MM.1S (cell line): ENCODE measurements around the gene BCL2A1.

Source experiments
- EZH2 ChIP-seq: fragments of 300-600 bp; sonication (generic); optimal IDR thresholded peaks from 2 replicates; pipeline ENCODE3; 2017; ENCODE audit warnings: low read depth, mild to moderate bottlenecking, antibody characterized with exemption, low read length, mixed read lengths
- TF ChIP-seq, protein P1 (sequence below): fragments of 300-600 bp; sonication (generic); IDR thresholded peaks from 2 replicates; pipeline ENCODE4 v1.5.1; 2016; ENCODE audit warnings: antibody characterized with exemption, low read length, mixed read lengths

DNA sequence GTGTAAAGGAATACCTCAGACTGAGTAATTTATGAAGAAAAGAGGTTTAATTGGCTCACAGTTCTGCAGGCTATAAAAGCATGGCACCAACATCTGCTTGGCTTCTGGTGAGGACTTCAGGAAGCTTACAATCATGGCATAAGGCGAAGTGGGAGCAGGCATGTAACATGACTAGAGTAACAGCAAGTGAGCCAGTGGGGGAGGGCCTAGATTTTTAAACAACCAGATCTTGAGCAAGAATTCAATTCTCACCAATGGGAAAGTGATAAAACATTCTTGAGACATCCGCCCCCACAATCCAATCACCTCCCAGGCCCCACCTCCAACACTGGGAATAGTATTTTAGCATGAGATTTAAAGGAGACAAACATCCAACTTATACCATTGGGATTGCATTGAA lies 44.2 kb upstream of the BCL2A1 start:
- TF ChIP-seq, protein P1, sequence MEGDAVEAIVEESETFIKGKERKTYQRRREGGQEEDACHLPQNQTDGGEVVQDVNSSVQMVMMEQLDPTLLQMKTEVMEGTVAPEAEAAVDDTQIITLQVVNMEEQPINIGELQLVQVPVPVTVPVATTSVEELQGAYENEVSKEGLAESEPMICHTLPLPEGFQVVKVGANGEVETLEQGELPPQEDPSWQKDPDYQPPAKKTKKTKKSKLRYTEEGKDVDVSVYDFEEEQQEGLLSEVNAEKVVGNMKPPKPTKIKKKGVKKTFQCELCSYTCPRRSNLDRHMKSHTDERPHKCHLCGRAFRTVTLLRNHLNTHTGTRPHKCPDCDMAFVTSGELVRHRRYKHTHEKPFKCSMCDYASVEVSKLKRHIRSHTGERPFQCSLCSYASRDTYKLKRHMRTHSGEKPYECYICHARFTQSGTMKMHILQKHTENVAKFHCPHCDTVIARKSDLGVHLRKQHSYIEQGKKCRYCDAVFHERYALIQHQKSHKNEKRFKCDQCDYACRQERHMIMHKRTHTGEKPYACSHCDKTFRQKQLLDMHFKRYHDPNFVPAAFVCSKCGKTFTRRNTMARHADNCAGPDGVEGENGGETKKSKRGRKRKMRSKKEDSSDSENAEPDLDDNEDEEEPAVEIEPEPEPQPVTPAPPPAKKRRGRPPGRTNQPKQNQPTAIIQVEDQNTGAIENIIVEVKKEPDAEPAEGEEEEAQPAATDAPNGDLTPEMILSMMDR, result no peak
- TF ChIP-seq EZH2, result no peak
